ENCODE measurements around the gene TNFRSF4.

The TNFRSF4 gene

DNA sequence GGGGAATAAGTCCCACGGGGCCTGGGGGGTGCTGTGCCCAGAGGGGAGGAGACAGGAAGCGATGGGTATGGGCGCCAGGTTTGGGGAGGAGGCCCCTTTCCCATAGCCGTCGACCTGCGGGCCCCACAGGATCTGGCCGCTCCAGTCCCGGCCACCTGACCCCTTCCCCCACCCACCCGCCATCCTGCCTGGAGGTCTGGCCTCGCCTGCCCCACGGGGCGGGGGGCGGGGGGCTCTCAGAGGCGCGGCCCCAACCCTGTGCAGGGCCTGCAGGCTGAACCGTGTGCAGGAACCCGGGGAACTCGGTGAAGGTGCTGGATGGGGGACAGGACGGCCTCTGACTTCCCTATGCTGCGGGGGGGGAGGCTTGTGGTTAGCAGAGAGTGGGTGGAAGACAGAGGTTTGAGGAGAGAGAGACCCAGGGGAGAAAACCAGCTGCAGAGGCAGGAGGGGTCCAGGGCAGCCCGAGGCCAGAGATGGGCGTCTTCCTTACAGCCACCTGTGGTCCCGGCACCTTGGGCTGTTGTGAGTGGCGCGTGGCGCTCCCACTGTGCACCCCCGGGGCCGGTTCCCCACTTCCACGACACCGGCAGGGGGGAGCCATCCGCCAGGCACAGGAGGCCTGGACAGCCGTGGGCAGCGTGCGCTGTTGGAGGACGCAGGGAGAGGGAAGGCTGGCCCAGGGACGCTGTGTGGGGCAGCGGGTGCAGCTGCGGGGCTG lies 5.1 kb downstream of the TNFRSF4 start:
- TF ChIP-seq, protein P1, sequence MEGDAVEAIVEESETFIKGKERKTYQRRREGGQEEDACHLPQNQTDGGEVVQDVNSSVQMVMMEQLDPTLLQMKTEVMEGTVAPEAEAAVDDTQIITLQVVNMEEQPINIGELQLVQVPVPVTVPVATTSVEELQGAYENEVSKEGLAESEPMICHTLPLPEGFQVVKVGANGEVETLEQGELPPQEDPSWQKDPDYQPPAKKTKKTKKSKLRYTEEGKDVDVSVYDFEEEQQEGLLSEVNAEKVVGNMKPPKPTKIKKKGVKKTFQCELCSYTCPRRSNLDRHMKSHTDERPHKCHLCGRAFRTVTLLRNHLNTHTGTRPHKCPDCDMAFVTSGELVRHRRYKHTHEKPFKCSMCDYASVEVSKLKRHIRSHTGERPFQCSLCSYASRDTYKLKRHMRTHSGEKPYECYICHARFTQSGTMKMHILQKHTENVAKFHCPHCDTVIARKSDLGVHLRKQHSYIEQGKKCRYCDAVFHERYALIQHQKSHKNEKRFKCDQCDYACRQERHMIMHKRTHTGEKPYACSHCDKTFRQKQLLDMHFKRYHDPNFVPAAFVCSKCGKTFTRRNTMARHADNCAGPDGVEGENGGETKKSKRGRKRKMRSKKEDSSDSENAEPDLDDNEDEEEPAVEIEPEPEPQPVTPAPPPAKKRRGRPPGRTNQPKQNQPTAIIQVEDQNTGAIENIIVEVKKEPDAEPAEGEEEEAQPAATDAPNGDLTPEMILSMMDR (IDR thresholded peaks at IDR 0.05) = no peak

- TF ChIP-seq, protein P1 (IDR thresholded peaks at IDR 0.05) = no peak
Observed at GRCh38 chr1:1207571-1207892, 6.4 kb downstream of the TNFRSF4 start.

- TF ChIP-seq, protein P1 (IDR thresholded peaks at IDR 0.05) = no peak
Observed at GRCh38 chr1:1206966-1207531, 6.9 kb downstream of the TNFRSF4 start.

DNA sequence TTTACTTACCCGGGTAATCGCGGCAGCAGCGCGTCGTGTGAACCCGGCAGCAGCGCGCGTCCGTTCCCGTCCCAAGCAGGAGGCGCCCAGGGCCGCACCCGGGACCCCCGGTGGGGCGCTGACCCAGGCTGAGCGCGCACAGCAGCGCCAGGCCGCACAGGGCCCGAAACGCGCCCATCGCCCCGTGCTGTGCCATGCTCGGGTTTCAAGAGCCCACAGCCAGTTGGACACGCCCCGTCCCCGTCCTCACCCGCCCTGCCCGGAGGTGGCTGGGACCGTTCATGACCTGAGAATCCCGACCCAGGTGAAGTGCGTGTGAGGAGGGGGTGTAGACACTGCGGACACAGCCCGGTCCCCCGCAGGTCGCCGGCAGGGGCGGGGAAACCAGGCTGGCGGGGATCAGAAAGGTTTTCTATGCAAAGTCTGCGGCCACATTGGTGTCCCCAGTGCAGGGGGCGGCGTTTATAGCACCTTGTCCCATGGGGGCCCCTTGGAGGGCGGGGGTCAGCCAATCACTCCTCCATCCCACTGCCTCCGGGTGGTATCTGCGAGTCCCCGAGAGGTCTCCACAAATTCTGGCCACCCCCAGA lies 7.5 kb downstream of the TNFRSF4 start, which contains the start of gene TNFRSF18:
Gene TNFRSF18, minus strand, starts transcription at position 217 of the 590 bp plus-strand sequence. Its CDS starts 21 bp downstream, at position 196.
- TF ChIP-seq, protein P1 (IDR thresholded peaks at IDR 0.05) = no peak

GRCh38 chr1:1205769-1206375 lies 8.1 kb downstream of the TNFRSF4 start:
- TF ChIP-seq, protein P1 (IDR thresholded peaks at IDR 0.05) = no peak

DNA sequence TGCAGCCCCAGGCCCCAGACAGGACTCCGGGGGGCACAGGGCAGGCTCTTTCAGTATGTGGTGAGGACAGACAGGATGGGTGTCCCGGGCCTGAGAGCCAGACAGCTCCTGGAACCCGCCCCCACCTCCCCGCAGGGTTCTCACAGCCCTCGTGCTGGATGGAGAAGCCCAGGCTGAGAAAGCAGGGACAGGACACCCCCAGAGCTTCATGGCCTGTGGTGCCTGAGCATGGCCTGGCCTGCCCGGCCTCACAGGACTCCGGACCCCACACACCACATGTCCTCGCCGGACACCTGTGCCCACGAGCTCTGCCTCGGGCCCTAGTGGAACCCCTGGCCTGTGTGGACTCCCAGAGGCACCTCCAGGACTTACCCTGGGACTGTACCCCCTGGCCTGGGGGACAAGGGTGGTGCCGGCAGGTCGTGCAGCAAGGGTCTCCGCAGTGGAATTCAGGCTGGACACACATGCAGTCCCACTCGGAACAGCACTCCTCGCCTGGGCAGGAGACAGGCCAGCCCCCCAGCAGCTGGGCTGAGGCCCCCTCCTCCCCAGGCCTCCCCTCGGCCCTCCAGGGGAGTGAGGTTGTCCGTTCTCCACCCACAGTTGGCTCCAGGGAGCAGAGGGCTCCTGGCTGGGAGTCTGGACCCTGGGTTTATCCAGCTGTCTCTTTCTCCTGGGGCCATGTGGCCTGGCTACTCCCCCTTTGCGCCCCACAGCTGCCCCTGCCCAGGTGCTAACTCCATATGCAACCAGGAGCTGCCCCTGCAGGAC lies 8.8 kb downstream of the TNFRSF4 start:
- TF ChIP-seq, protein P1 (IDR thresholded peaks at IDR 0.05) = no peak

DNA sequence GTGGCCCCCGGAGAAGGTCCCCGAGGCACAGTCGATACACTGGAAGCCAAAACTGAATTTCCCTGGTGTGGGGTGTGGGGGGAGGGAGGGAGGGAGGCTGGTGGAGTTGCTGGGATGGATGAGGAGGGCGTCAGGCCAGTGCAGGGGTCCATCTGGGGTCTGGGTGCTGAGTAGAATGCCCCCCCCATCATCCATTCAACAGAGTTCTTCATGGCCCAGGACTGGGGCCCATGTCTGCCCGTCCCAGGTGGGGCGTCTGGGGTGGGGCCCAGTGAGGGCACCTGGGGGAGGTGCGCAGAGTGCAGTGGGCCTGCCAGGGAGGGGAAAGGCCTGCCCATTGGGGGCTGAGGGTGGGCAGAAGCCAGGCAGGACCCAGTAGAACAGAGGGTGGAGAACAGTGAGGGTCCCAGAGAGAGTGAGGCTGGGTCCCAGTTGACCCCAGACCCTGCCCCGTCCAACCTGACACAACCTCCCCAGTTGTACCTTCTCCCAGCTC lies 9.5 kb downstream of the TNFRSF4 start:
- TF ChIP-seq, protein P1 (IDR thresholded peaks at IDR 0.05) = no peak

Data from LNCAP (cell line).